H1 (cell line): ENCODE results near the gene TARS2. TPM values are rescaled to one million over a fixed set of nuclear protein-coding genes. Genes with fewer than 3 reads are reported as not detected.

Experiments
- CBX5 ChIP-seq: fragments of 300-800, 300-1000 bp; sonication (generic); IDR thresholded peaks from 2 replicates; pipeline ENCODE4 v1.7.1; 2016; ENCODE audit warnings: antibody characterized with exemption, low read length, low read depth
- CTBP2 ChIP-seq: IDR thresholded peaks from 2 replicates; pipeline ENCODE4 v1.7.0; 2011; ENCODE audit warnings: borderline replicate concordance, mild to moderate bottlenecking, moderate library complexity, mixed read lengths, low read length; ENCODE audit not compliant: insufficient read depth, insufficient read length
- RXRA ChIP-seq: IDR thresholded peaks from 2 replicates; pipeline ENCODE4 v1.6.1; 2011; ENCODE audit warnings: low read depth, mild to moderate bottlenecking, low read length, moderate library complexity; ENCODE audit not compliant: insufficient read depth
- polyA plus RNA-seq, 7 experiments: library from polyadenylated mRNA; depleted of rRNA in 3 of 7; stranded (reverse) in 5 of 7; unstranded in 2 of 7; fragments of >200 nt in 5 of 7; fragments of 200-250 nt in 2 of 7; gene quantifications; 1 replicate in 5 of 7; 2 replicates in 1 of 7; 4 replicates in 1 of 7; pipeline versions ENCODE4 v1.2.1 to v1.2.3, GENCODE V29; 2011 to 2013; ENCODE audit warnings: missing spikeins in 2 of 7, mixed read lengths in 2 of 7
- total RNA-seq: library from RNA; stranded (reverse); fragmentation: NEBNext Ultra II Directional; extraction: Animal tissue kit (Norgen Biotek cat#: 25700); gene quantifications from 2 replicates; pipeline ENCODE4 v1.2.1, GENCODE V29; 2021

TARS2 gene
- total and polyA plus RNA-seq, 2 of the 8 experiments (the other 6 are each of a cell fraction or from before 2014, with no cell fraction given), result 38.9 to 39.1 TPM

- TF ChIP-seq RXRA (no peak), CTBP2 (no peak), CBX5 (no peak)
Measured at GRCh38 chr1:150473659-150474058, 13.6 kb upstream of the TARS2 start (continued).
